GM10266 (cell line): ENCODE data around the gene FFAR4.

Experiments
- DNase-seq: peaks from one replicate; pipeline ENCODE4 v3.0.0; 2012; ENCODE audit errors: extremely low spot score
- TF ChIP-seq, protein P1 (sequence below): IDR thresholded peaks from 2 replicates; pipeline ENCODE4 v1.5.1; 2012; ENCODE audit warnings: mild to moderate bottlenecking, low read depth; ENCODE audit not compliant: control insufficient read depth, insufficient read depth; ENCODE audit errors: missing control alignments

The FFAR4 gene

DNA sequence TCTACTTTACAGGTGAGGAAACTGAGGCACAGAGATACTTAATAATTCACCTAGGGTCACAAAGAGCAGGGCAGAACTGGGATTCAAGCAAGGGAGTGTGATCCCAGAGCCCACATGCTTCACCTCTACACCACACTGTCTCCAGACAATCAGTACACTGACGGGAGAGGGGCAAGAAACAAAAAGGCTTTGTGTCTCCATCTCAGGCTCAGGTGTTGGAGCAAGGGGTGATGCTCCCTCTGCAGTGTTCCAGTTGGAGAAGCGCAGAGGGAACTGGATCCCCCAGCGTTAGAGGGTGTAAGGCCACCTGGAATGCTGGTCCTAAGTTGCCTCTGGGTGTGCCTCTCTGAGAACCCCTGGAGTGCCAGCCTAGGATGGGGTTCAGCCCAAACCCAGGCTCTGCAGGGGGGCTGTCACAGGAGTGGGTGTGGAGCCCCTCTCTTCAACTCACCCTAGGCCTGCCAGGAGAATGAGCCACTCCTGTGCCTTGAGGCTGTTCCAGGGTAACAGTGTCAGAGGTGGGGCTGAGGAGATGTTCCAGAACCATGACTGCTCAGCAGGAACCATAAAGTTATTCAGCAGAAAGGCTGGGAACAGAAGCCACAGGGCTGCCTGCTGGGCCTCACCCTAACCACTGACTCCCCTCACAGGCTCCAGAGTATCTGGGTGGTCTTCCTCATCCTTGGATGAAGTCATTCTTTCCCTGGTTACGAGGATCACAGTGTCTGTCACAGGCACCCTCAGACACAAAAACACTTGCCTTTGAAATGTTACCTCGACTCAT lies 29.1 kb downstream of the FFAR4 start:
- no peak for DNase-seq
- TF ChIP-seq, protein P1, sequence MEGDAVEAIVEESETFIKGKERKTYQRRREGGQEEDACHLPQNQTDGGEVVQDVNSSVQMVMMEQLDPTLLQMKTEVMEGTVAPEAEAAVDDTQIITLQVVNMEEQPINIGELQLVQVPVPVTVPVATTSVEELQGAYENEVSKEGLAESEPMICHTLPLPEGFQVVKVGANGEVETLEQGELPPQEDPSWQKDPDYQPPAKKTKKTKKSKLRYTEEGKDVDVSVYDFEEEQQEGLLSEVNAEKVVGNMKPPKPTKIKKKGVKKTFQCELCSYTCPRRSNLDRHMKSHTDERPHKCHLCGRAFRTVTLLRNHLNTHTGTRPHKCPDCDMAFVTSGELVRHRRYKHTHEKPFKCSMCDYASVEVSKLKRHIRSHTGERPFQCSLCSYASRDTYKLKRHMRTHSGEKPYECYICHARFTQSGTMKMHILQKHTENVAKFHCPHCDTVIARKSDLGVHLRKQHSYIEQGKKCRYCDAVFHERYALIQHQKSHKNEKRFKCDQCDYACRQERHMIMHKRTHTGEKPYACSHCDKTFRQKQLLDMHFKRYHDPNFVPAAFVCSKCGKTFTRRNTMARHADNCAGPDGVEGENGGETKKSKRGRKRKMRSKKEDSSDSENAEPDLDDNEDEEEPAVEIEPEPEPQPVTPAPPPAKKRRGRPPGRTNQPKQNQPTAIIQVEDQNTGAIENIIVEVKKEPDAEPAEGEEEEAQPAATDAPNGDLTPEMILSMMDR = no peak

GRCh38 chr10:93596539-93596938 lies 30.1 kb downstream of the FFAR4 start:
- TF ChIP-seq, protein P1 = no peak
- DNase-seq = no peak

DNA sequence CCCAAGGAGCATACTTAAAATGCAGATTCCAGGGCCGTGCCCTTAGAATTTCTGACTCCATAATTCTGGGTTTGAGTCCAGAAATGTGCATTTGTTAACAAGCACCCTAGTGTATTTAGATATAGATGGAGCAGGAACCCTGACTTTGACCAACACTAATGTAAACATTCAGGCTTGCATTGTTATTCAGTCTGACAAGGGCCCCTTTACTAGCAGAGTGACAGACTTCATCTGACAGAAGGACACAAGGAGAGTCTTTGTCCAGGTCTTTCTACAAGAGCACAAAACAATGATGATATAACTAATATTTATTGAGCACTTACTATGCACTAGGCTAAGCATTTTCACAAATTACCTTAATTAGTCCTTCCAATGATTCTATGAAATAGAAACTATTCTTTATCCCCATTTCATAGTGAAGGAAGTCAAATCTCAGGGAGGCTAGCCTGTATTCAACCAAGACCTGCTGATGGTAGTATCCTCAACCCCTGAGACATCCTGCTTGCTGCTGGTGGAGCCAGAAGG lies 30.7 kb downstream of the FFAR4 start:
- DNase-seq = no peak
- TF ChIP-seq, protein P1 = no peak

GRCh38 chr10:93598157-93598556 lies 31.7 kb downstream of the FFAR4 start:
- TF ChIP-seq, protein P1 = no peak
- DNase-seq = no peak

- TF ChIP-seq, protein P1 = no peak
- no peak for DNase-seq
Measured at GRCh38 chr10:93599335-93599734, 32.9 kb downstream of the FFAR4 start.

- TF ChIP-seq, protein P1 = no peak
- no peak for DNase-seq
Measured at GRCh38 chr10:93599778-93600177, 33.3 kb downstream of the FFAR4 start.

- no peak for DNase-seq
- TF ChIP-seq, protein P1 = no peak
Measured at GRCh38 chr10:93600446-93601145, 34.1 kb downstream of the FFAR4 start.
